ENCODE measurements around the gene PTPN4.

The PTPN4 gene

GRCh38 chr2:119728421-119728820 lies 31.3 kb upstream of the PTPN4 start:
- H3K27me3 ChIP-seq (ENCODE audit: insufficient read depth, low read length, poor library complexity, severe bottlenecking): no peaks in the 10 kb centered on the region
- H4K20me1 ChIP-seq (ENCODE audit: insufficient read depth, low read length, poor library complexity, severe bottlenecking): no peaks in the 10 kb centered on the region
- H3K9me3 ChIP-seq (ENCODE audit: insufficient read depth, low read depth, low read length): no peaks in the 10 kb centered on the region
- H3K9ac ChIP-seq (ENCODE audit: low read depth, low read length, poor library complexity, severe bottlenecking): no peak overlapping the region
- no peaks in the 10 kb centered on the region for H3K4me1 ChIP-seq (ENCODE audit: insufficient read depth, low read length, poor library complexity, severe bottlenecking)
- no peaks in the 10 kb centered on the region for H3K79me2 ChIP-seq (ENCODE audit: insufficient read depth, low read length)
- no peak overlapping the region for H3K4me3 ChIP-seq (ENCODE audit: low read length, poor library complexity, severe bottlenecking)
- H3F3A ChIP-seq (ENCODE audit: low read depth): no peaks in the 10 kb centered on the region
- H3K4me2 ChIP-seq (ENCODE audit: low read depth, low read length, poor library complexity, severe bottlenecking): no peak overlapping the region
- H3K9me2 ChIP-seq (replicated peaks; ENCODE audit: low read depth, low read length): no peaks in the 10 kb centered on the region
- no peaks in the 10 kb centered on the region for H3K36me3 ChIP-seq (ENCODE audit: insufficient read depth, low read length)
- TF ChIP-seq CTCF (conservative IDR thresholded peaks at IDR 0.05; ENCODE audit: low read length) (no peak), EZH2phosphoT487 (IDR thresholded peaks at IDR 0.05; ENCODE audit: borderline replicate concordance) (no peak)
- H2AFZ ChIP-seq (ENCODE audit: low read length): no peak overlapping the region

GRCh38 chr2:119730671-119731177 lies 29.0 kb upstream of the PTPN4 start:
- H3F3A ChIP-seq (ENCODE audit: low read depth): no peaks in the 10 kb centered on the region
- no peak for TF ChIP-seq EZH2phosphoT487 (IDR thresholded peaks at IDR 0.05; ENCODE audit: borderline replicate concordance)
- no peak for TF ChIP-seq CTCF (conservative IDR thresholded peaks at IDR 0.05; ENCODE audit: low read length)
- H3K36me3 ChIP-seq (ENCODE audit: insufficient read depth, low read length): no peaks in the 10 kb centered on the region
- H3K9me2 ChIP-seq (replicated peaks; ENCODE audit: low read depth, low read length): no peaks in the 10 kb centered on the region
- H3K4me3 ChIP-seq (ENCODE audit: low read length, poor library complexity, severe bottlenecking): no peak overlapping the region
- H3K4me1 ChIP-seq (ENCODE audit: insufficient read depth, low read length, poor library complexity, severe bottlenecking): no peaks in the 10 kb centered on the region
- no peaks in the 10 kb centered on the region for H4K20me1 ChIP-seq (ENCODE audit: insufficient read depth, low read length, poor library complexity, severe bottlenecking)
- H3K4me2 ChIP-seq (ENCODE audit: low read depth, low read length, poor library complexity, severe bottlenecking): no peak overlapping the region
- H3K9ac ChIP-seq (ENCODE audit: low read depth, low read length, poor library complexity, severe bottlenecking): no peak overlapping the region
- no peaks in the 10 kb centered on the region for H3K27me3 ChIP-seq (ENCODE audit: insufficient read depth, low read length, poor library complexity, severe bottlenecking)
- H3K9me3 ChIP-seq (ENCODE audit: insufficient read depth, low read depth, low read length): no peaks in the 10 kb centered on the region
- H3K79me2 ChIP-seq (ENCODE audit: insufficient read depth, low read length): no peaks in the 10 kb centered on the region
- no peak overlapping the region for H2AFZ ChIP-seq (ENCODE audit: low read length)

GRCh38 chr2:119731983-119732382 lies 27.7 kb upstream of the PTPN4 start:
- Histone ChIP-seq H3K36me3 (ENCODE audit: insufficient read depth, low read length) (no peaks in the 10 kb centered on the region), H3F3A (ENCODE audit: low read depth) (no peaks in the 10 kb centered on the region), H3K9me3 (ENCODE audit: insufficient read depth, low read depth, low read length) (no peaks in the 10 kb centered on the region), H2AFZ (ENCODE audit: low read length) (no peak overlapping the region), H3K27me3 (ENCODE audit: insufficient read depth, low read length, poor library complexity, severe bottlenecking) (no peaks in the 10 kb centered on the region), H3K4me2 (ENCODE audit: low read depth, low read length, poor library complexity, severe bottlenecking) (no peak overlapping the region), H3K4me1 (ENCODE audit: insufficient read depth, low read length, poor library complexity, severe bottlenecking) (no peaks in the 10 kb centered on the region), H3K9me2 (replicated peaks; ENCODE audit: low read depth, low read length) (no peaks in the 10 kb centered on the region), H4K20me1 (ENCODE audit: insufficient read depth, low read length, poor library complexity, severe bottlenecking) (no peaks in the 10 kb centered on the region), H3K9ac (ENCODE audit: low read depth, low read length, poor library complexity, severe bottlenecking) (no peak overlapping the region), H3K4me3 (ENCODE audit: low read length, poor library complexity, severe bottlenecking) (no peak overlapping the region), H3K79me2 (ENCODE audit: insufficient read depth, low read length) (no peaks in the 10 kb centered on the region)
- TF ChIP-seq EZH2phosphoT487 (IDR thresholded peaks at IDR 0.05; ENCODE audit: borderline replicate concordance) (no peak), CTCF (conservative IDR thresholded peaks at IDR 0.05; ENCODE audit: low read length) (no peak)

All from Loucy (cell line).